Measurements from ENCODE around the gene GFAP.

DNA sequence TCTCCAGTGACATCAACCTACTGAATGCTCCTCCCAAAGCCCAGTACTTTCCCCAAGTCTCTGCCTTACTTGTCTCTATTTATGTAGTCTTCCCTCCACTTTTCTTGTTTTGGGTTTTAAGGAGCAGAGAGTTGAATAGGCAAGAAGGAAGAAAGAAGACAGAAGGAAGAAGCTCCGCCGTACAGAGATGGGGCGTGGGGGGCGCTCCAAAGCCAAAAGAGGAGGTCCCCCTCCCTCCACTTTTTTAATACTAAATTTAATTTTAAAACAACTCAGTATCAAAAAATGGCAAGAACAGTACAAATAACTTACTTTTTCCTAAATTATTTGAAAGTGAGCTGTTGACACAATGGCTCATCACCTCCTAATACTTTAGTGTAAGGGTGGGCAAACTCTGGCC lies 20.7 kb downstream of the GFAP start:
- no peak for TF ChIP-seq CTCF (IDR thresholded peaks at IDR 0.05; ENCODE audit: low read depth, low read length, missing input control)
- TF ChIP-seq, protein P1, sequence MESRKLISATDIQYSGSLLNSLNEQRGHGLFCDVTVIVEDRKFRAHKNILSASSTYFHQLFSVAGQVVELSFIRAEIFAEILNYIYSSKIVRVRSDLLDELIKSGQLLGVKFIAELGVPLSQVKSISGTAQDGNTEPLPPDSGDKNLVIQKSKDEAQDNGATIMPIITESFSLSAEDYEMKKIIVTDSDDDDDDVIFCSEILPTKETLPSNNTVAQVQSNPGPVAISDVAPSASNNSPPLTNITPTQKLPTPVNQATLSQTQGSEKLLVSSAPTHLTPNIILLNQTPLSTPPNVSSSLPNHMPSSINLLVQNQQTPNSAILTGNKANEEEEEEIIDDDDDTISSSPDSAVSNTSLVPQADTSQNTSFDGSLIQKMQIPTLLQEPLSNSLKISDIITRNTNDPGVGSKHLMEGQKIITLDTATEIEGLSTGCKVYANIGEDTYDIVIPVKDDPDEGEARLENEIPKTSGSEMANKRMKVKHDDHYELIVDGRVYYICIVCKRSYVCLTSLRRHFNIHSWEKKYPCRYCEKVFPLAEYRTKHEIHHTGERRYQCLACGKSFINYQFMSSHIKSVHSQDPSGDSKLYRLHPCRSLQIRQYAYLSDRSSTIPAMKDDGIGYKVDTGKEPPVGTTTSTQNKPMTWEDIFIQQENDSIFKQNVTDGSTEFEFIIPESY (IDR thresholded peaks at IDR 0.05), result no peak

All from liver (tissue), 2 donors.